Activated CD4-positive, alpha-beta T cell treated with anti-CD3 and anti-CD28 coated beads for 1 hour (primary cell): Measurements from ENCODE around the gene INPP5F.

Source experiments
- DNase-seq: peaks from one replicate; pipeline ENCODE4 v3.0.0-alpha.2; 2020

Gene INPP5F

DNA sequence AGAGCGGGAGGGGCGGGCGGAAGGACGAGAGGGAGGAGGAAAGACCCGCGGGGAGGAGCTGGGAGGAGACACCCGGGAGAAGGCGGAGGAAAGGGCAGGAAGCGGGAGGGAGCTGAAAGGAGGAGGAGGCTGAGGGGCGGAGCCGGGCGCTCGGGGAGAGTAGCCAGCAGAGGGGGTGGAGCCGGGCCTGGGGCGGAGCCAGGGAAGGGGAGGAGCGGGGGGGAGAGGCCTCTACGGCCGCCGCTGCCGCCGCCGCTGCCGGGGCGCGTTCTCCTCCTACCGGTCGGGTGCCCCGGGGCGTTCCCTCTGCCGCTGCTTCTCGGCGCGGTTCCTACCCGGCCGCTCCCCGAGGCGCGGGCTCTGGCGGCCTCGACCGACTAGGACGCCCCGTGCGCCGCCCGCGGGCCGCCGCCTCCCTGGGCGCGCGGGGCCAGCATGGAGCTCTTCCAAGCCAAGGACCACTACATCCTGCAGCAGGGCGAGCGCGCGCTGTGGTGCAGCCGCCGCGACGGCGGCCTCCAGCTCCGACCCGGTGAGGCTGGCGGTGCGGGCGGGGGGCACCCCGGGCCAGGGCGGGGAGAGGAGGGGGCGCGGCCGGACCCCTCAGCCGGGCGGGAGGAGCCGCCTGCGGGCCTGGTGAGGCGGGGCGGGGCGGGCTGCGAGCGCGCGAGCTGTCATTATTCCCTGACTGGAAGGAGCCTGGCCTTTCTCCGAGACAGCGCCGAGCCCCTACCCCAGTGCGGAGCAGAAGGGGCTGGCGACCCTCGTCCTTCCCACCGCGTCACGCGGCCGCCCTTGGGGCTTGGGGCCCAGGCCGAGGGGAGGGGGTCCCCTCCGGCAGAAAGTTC, at the start of gene INPP5F:
TSS of gene INPP5F (plus strand) at position 223 of the 848 bp plus-strand sequence. CDS start at position 436, 213 bp downstream.
- peak; percentile 98 for DNase-seq

DNA sequence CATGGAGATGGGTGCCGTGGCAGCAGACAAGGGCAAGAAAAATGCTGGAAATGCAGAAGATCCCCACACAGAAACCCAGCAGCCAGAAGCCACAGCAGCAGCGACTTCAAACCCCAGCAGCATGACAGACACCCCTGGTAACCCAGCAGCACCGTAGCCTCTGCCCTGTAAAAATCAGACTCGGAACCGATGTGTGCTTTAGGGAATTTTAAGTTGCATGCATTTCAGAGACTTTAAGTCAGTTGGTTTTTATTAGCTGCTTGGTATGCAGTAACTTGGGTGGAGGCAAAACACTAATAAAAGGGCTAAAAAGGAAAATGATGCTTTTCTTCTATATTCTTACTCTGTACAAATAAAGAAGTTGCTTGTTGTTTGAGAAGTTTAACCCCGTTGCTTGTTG, 48.7 kb upstream of the INPP5F start:
- no peak for DNase-seq

GRCh38 chr10:119677904-119678755, 47.7 kb upstream of the INPP5F start:
- DNase-seq, result no peak

- DNase-seq, result no peak
Observed at GRCh38 chr10:119679480-119679829, 46.4 kb upstream of the INPP5F start.

DNA sequence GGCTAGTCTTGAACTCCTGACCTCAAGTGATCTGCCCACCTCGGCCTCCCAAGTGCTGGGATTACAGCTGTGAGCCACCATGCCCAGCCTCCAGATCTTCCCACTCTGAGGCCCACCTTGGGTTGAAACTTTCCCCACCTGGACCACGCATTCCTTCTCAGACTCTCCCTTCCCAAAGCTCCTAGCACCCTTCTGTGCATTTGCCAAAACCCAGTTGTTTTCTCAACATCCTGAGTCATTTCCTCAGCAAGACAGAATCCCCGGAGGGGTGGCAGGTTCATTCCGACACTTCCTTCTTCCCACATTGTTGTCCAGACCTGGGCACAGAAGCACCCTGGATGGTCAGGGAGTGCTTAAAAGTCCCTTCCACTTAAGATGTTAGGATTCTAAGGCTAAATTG, 45.8 kb upstream of the INPP5F start:
- DNase-seq, result no peak

DNA sequence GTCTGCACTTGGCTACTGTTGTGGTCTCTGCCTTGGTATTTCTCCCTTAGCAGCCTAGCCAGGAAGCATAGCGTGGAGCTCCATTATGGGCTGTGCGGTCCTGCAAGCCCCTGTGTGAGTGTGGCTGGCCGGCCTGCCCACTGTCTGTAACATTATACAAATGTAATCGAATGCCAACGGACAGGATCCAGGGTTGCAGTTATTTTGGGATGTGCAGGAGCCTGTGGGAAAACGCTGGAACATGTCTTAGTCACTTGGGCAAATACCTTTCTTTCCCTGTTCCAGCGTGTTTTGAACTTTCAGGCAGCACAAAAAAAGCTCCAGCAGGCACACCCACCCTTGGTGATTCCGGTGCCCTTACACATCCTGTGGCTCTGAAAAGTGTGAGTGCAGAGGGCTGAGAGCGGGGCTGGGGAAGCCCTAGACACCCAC, 45.2 kb upstream of the INPP5F start:
- DNase-seq, result no peak

GRCh38 chr10:119686465-119687191, 39.2 kb upstream of the INPP5F start:
- peak; percentile 76 for DNase-seq

- DNase-seq, result no peak
Observed at GRCh38 chr10:119687192-119688032, 38.4 kb upstream of the INPP5F start.

- no peak for DNase-seq
Observed at GRCh38 chr10:119688033-119688508, 37.8 kb upstream of the INPP5F start.

DNA sequence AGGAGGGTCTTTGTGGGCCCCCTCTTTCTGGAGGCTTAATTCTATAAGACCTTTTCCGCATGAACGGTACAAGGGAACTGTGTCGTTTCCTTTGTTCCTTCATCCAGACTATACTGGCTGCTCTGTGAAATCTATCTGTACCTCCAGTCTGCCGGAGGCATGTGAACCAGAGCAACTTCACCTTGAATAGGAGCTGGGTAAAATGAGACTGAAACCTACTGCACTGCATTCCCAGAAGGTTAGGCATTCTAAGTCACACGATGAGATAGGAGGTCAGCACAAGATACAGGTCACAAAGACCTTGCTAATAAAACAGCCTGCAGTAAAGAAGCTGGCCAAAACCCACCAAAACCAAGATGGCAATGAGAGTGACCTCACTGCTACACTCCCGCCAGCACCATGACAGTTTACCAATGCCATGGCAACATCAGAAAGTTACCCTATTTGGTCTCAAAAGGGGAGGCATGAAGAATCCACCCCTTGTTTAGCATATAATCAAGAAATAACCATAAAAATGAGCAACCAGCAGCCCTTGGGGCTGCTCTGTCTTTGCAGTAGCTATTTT, 36.8 kb upstream of the INPP5F start:
- DNase-seq, result no peak

DNA sequence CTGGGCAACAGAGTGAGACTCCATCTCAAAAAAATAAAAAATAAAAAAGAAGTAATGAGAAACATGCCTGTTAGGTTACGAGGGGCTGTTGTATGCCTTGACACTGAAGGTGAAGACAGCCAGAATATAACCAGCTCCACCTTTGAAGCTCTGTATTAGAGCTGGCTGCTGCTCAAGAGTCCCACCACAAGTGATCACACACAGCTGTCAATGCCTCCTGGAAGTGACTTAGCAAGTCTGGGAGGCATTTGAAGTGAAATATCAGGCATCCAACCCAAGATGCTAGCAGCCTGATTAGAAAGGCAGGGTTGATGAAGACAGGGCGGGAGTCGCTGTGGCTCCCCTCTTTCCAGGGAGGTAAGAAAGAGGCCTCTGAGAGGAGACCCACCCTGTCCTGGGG, 34.1 kb upstream of the INPP5F start:
- DNase-seq, result no peak

GRCh38 chr10:119693262-119693957, 32.4 kb upstream of the INPP5F start:
- no peak for DNase-seq

- DNase-seq, result no peak
Observed at GRCh38 chr10:119694608-119695007, 31.2 kb upstream of the INPP5F start.

- no peak for DNase-seq
Observed at GRCh38 chr10:119700321-119700954, 25.4 kb upstream of the INPP5F start.

- no peak for DNase-seq
Observed at GRCh38 chr10:119701861-119702260, 24.0 kb upstream of the INPP5F start.

GRCh38 chr10:119702583-119702982, 23.3 kb upstream of the INPP5F start:
- DNase-seq, result no peak

GRCh38 chr10:119703903-119704508, 21.8 kb upstream of the INPP5F start:
- DNase-seq, result no peak

DNA sequence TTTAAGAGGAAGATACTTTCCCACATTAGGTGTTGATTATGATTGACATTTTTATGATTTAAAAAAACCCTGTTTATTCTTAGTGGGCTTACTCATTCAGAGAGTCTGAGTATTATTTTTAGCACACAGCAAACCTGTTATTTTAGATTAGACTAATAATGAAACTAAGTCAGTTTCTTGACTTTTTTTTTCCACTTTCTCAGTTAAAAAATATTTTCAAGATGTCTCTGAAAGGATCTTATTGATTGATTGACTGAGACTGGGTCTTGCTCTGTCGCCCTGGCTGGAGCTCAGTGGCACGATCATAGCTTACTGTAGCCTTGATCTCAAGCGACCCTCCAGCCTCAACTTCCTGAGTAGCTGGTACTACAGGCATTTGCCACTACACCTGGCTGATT, 20.4 kb upstream of the INPP5F start:
- DNase-seq, result no peak

DNA sequence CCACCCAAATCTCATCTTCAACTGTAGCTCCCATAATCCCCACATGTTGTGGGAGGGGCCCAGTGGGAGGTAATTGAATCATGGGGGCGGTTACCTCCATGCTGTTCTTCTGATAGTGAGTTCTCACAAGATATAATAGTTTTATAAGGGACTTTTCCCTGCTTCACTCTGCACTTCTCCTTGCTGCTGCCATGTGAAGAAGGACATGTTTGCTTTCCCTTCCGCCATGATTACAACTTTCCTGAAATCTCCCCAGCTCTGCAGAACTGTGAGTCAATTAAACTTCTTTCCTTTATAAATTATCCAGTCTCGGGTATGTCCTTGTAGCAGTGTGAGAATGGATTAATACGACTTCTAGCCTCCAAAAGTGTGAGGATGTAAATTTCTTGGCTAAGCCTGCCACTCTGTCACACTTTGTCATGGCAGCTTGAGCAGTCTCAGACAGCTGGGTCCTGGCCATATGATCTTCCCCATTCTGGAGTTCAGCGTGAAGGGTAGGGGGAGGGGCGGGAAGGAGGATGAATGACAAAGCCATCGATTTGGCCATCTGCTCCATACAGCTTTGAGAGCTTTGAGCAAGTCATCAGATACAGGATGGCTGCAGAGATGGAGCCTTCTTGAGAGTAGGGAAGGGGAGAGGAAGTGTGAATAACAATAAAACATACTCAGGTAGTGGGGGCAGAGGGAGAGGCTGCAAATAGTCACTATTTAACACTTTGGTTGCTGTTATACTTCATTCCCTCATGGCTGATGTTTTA, 19.1 kb upstream of the INPP5F start:
- DNase-seq, result no peak
